ENCODE measurements around the gene GREB1L. TPM values are rescaled to one million over a fixed set of nuclear protein-coding genes. Genes with fewer than 3 reads are reported as not detected.
A peak's percentile ranks its signal among the peaks of the same experiment; 100 is the strongest.
"Not testable (repeated sequence)": the region's sequence is repeated elsewhere in the genome, so short reads cannot be mapped to it uniquely, and the experiment has no call there.

The GREB1L gene
- total RNA-seq (1.4 TPM), polyA plus RNA-seq (0.10 TPM)

GRCh38 chr18:21242141-21242779 lies at the start of gene GREB1L:
Gene GREB1L (plus strand): TSS chr18:21242232. CDS start chr18:21383519, 141,287 bp downstream.
- DNase-seq (ENCODE audit: extremely low spot score), result no peak
- no peaks in the 10 kb centered on the region for H3K36me3 ChIP-seq (ENCODE audit: insufficient read depth)
- H3K4me1 ChIP-seq (ENCODE audit: insufficient read depth), result peaks cover 2% of the 10 kb centered on the region
- no peak within 1 kb of the TSS for H3K27ac ChIP-seq (ENCODE audit: low read depth)
- H3K4me3 ChIP-seq (ENCODE audit: low read depth, low read length), result peak within 1 kb of the TSS; percentile 73
- under 1% methylated on average over 87 of the region's 87 CpGs for WGBS

GRCh38 chr18:21192308-21192624 lies 49.8 kb upstream of the GREB1L start:
- no peaks in the 10 kb centered on the region for H3K36me3 ChIP-seq (ENCODE audit: insufficient read depth)
- H3K4me3 ChIP-seq (ENCODE audit: low read depth, low read length), result no peak overlapping the region
- DNase-seq (ENCODE audit: extremely low spot score), result no peak
- H3K4me1 ChIP-seq (ENCODE audit: insufficient read depth), result no peaks in the 10 kb centered on the region
- WGBS, result 90% methylated on average over 5 of the region's 5 CpGs
- no peak overlapping the region for H3K27ac ChIP-seq (ENCODE audit: low read depth)

- no peaks in the 10 kb centered on the region for H3K36me3 ChIP-seq (ENCODE audit: insufficient read depth)
- H3K4me3 ChIP-seq (ENCODE audit: low read depth, low read length), result no peak overlapping the region
- no peaks in the 10 kb centered on the region for H3K4me1 ChIP-seq (ENCODE audit: insufficient read depth)
- no peak overlapping the region for H3K27ac ChIP-seq (ENCODE audit: low read depth)
- 11% methylated on average over 4 of the region's 4 CpGs for whole genome bisulfite sequencing
- no peak for DNase-seq (ENCODE audit: extremely low spot score)
Observed at GRCh38 chr18:21194871-21195771, 46.9 kb upstream of the GREB1L start.

GRCh38 chr18:21196426-21196825 lies 45.6 kb upstream of the GREB1L start:
- H3K27ac ChIP-seq (ENCODE audit: low read depth), result no peak overlapping the region
- no peaks in the 10 kb centered on the region for H3K36me3 ChIP-seq (ENCODE audit: insufficient read depth)
- no peaks in the 10 kb centered on the region for H3K4me1 ChIP-seq (ENCODE audit: insufficient read depth)
- no peak for DNase-seq (ENCODE audit: extremely low spot score)
- WGBS, result 75% methylated on average over 1 of the region's 1 CpG
- H3K4me3 ChIP-seq (ENCODE audit: low read depth, low read length), result no peak overlapping the region

GRCh38 chr18:21203126-21203525 lies 38.9 kb upstream of the GREB1L start:
- DNase-seq (ENCODE audit: extremely low spot score), result no peak
- Histone ChIP-seq H3K36me3 (ENCODE audit: insufficient read depth) (no peaks in the 10 kb centered on the region), H3K4me3 (ENCODE audit: low read depth, low read length) (no peak overlapping the region), H3K4me1 (ENCODE audit: insufficient read depth) (no peaks in the 10 kb centered on the region), H3K27ac (ENCODE audit: low read depth) (no peak overlapping the region)
- WGBS, result 96% methylated on average over 7 of the region's 7 CpGs

- WGBS, result 93% methylated on average over 11 of the region's 11 CpGs
- no peaks in the 10 kb centered on the region for H3K36me3 ChIP-seq (ENCODE audit: insufficient read depth)
- DNase-seq (ENCODE audit: extremely low spot score), result no peak
- no peaks in the 10 kb centered on the region for H3K4me1 ChIP-seq (ENCODE audit: insufficient read depth)
- no peak overlapping the region for H3K4me3 ChIP-seq (ENCODE audit: low read depth, low read length)
- no peak overlapping the region for H3K27ac ChIP-seq (ENCODE audit: low read depth)
Observed at GRCh38 chr18:21203542-21204241, 38.3 kb upstream of the GREB1L start.

- no peak for DNase-seq (ENCODE audit: extremely low spot score)
- 65% methylated on average over 4 of the region's 4 CpGs for WGBS
- no peaks in the 10 kb centered on the region for H3K36me3 ChIP-seq (ENCODE audit: insufficient read depth)
- H3K27ac ChIP-seq (ENCODE audit: low read depth), result no peak overlapping the region
- H3K4me1 ChIP-seq (ENCODE audit: insufficient read depth), result no peaks in the 10 kb centered on the region
- no peak overlapping the region for H3K4me3 ChIP-seq (ENCODE audit: low read depth, low read length)
Observed at GRCh38 chr18:21205695-21206094, 36.3 kb upstream of the GREB1L start.

GRCh38 chr18:21210278-21210677 lies 31.8 kb upstream of the GREB1L start:
- WGBS, result 91% methylated on average over 1 of the region's 1 CpG
- DNase-seq (ENCODE audit: extremely low spot score), result no peak
- Histone ChIP-seq H3K4me1 (ENCODE audit: insufficient read depth) (no peaks in the 10 kb centered on the region), H3K4me3 (ENCODE audit: low read depth, low read length) (no peak overlapping the region), H3K36me3 (ENCODE audit: insufficient read depth) (no peaks in the 10 kb centered on the region), H3K27ac (ENCODE audit: low read depth) (no peak overlapping the region)

GRCh38 chr18:21210784-21211183 lies 31.2 kb upstream of the GREB1L start:
- H3K36me3 ChIP-seq (ENCODE audit: insufficient read depth), result no peaks in the 10 kb centered on the region
- H3K4me3 ChIP-seq (ENCODE audit: low read depth, low read length), result no peak overlapping the region
- no peaks in the 10 kb centered on the region for H3K4me1 ChIP-seq (ENCODE audit: insufficient read depth)
- DNase-seq (ENCODE audit: extremely low spot score), result no peak
- H3K27ac ChIP-seq (ENCODE audit: low read depth), result no peak overlapping the region
- 41% methylated on average over 2 of the region's 2 CpGs for WGBS

- WGBS, result 95% methylated on average over 5 of the region's 5 CpGs
- H3K36me3 ChIP-seq (ENCODE audit: insufficient read depth); H3K4me1 ChIP-seq (ENCODE audit: insufficient read depth); H3K27ac ChIP-seq (ENCODE audit: low read depth); H3K4me3 ChIP-seq (ENCODE audit: low read depth, low read length); DNase-seq (ENCODE audit: extremely low spot score): not testable (repeated sequence)
Observed at GRCh38 chr18:21214409-21214808, 27.6 kb upstream of the GREB1L start.

- no peaks in the 10 kb centered on the region for H3K36me3 ChIP-seq (ENCODE audit: insufficient read depth)
- H3K27ac ChIP-seq (ENCODE audit: low read depth), result no peak overlapping the region
- no peaks in the 10 kb centered on the region for H3K4me1 ChIP-seq (ENCODE audit: insufficient read depth)
- 39% methylated on average over 6 of the region's 6 CpGs for WGBS
- no peak overlapping the region for H3K4me3 ChIP-seq (ENCODE audit: low read depth, low read length)
- peak; percentile 8 for DNase-seq (ENCODE audit: extremely low spot score)
Observed at GRCh38 chr18:21215490-21215889, 26.5 kb upstream of the GREB1L start.

- WGBS, result 55% methylated on average over 3 of the region's 3 CpGs
- Histone ChIP-seq H3K4me3 (ENCODE audit: low read depth, low read length) (no peak overlapping the region), H3K27ac (ENCODE audit: low read depth) (no peak overlapping the region), H3K4me1 (ENCODE audit: insufficient read depth) (no peaks in the 10 kb centered on the region), H3K36me3 (ENCODE audit: insufficient read depth) (no peaks in the 10 kb centered on the region)
- no peak for DNase-seq (ENCODE audit: extremely low spot score)
Observed at GRCh38 chr18:21218862-21219261, 23.2 kb upstream of the GREB1L start.

GRCh38 chr18:21230436-21230835 lies 11.6 kb upstream of the GREB1L start:
- no peak overlapping the region for H3K27ac ChIP-seq (ENCODE audit: low read depth)
- no peak for DNase-seq (ENCODE audit: extremely low spot score)
- no peaks in the 10 kb centered on the region for H3K4me1 ChIP-seq (ENCODE audit: insufficient read depth)
- no peaks in the 10 kb centered on the region for H3K36me3 ChIP-seq (ENCODE audit: insufficient read depth)
- 65% methylated on average over 6 of the region's 6 CpGs for WGBS
- no peak overlapping the region for H3K4me3 ChIP-seq (ENCODE audit: low read depth, low read length)

Measured in urinary bladder (tissue), 4 donors.